ENCODE results near the gene TTF2.

DNA sequence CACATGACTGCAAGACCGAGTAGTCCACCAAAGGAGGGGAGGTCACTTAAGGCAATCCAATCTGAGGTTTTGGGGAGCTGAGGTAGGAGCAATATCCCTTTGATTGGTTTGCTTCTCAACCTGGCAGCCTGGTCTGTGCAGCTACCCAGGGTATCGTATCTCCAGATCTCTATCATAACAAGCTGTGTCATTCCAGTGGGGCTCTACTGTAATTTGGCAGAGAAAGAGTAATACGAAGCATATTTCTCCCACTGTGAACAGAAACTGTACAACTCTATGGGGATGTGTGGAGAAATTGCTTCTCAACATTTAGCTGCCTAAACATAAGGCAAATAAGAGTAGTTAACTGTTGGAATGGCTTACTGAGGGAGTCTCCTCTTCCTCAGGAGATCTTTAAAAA is 38.0 kb upstream of the TTF2 start:
- TF ChIP-seq ZNF274 (IDR thresholded peaks at IDR 0.05; ENCODE audit: low read depth, low read length) (no peak), YY1 (IDR thresholded peaks at IDR 0.05; ENCODE audit: insufficient read depth, insufficient read length) (no peak), SUZ12 (IDR thresholded peaks at IDR 0.05; ENCODE audit: extremely low read depth, insufficient read depth, insufficient read length) (no peak)
